Calu3 (cell line): Measurements from ENCODE around the gene HK2. TPM values are rescaled to one million over a fixed set of nuclear protein-coding genes. Genes with fewer than 3 reads are reported as not detected.

Experiments
- BruUV-seq: library from RNA; stranded (reverse); fragments of 400-500 nt; replicated peaks from 2 replicates; lab custom pipeline; 2021; lab: Mats Ljungman, UMichigan
- CTCF ChIA-PET: fragments of 300-600 bp; sonication (Branson Sonifier 250); formaldehyde crosslinking; loops from one replicate; lab custom pipeline; 2022; ENCODE audit warnings: antibody characterized with exemption; lab: Charles Lee
- DNase-seq: peaks from one replicate; pipeline ENCODE4 v3.0.0; 2022
- H3K27ac Mint-ChIP-seq: one replicate; pipeline ENCODE4 v1.8.0; 2022; ENCODE audit warnings: mixed read lengths; ENCODE audit not compliant: unreplicated experiment
- H3K27me3 Mint-ChIP-seq: one replicate; pipeline ENCODE4 v1.8.0; 2022; ENCODE audit warnings: mixed read lengths; ENCODE audit not compliant: unreplicated experiment
- H3K36me3 Mint-ChIP-seq: one replicate; pipeline ENCODE4 v1.8.0; 2022; ENCODE audit warnings: mild to moderate bottlenecking, moderate library complexity, mixed read lengths; ENCODE audit not compliant: insufficient read depth, unreplicated experiment
- H3K4me1 Mint-ChIP-seq: one replicate; pipeline ENCODE4 v1.8.0; 2022; ENCODE audit warnings: mild to moderate bottlenecking, low read depth, mixed read lengths; ENCODE audit not compliant: unreplicated experiment
- H3K4me3 Mint-ChIP-seq: one replicate; pipeline ENCODE4 v1.8.0; 2022; ENCODE audit warnings: mild to moderate bottlenecking, low read depth, moderate library complexity, mixed read lengths; ENCODE audit not compliant: unreplicated experiment
- H3K9me3 Mint-ChIP-seq: one replicate; pipeline ENCODE4 v1.8.0; 2022; ENCODE audit warnings: low read depth, mixed read lengths; ENCODE audit not compliant: unreplicated experiment
- CTCF ChIP-seq: fragments of 200-600 bp; IDR thresholded peaks from one replicate; pipeline ENCODE4 v1.8.0; 2022; ENCODE audit warnings: antibody characterized with exemption; ENCODE audit not compliant: unreplicated experiment
- intact Hi-C: fragments of 100-400 bp; cut with micrococcal nuclease; formaldehyde crosslinking; loops from one replicate; pipeline ENCODE4 v1.10.0; 2022; ENCODE audit not compliant: unreplicated experiment
- total RNA-seq: library from RNA; stranded (reverse); gene quantifications from 2 replicates; pipeline ENCODE4 v1.2.3, GENCODE V29; 2022

Gene HK2
- total RNA-seq, 1 experiment from 2014 or later, result 56.5 TPM

- no TSS peak for BruUV-seq
- DNase-seq, result no peak
- intact Hi-C loops, result loop anchor here (1.0 to 5.0 kb wide), 3 partner anchors 28 to 145 kb away; no protein-coding TSS in a partner anchor
- H3K4me1 Mint-ChIP-seq, result peaks cover 56% of the 10 kb centered on the region
- H3K27me3 Mint-ChIP-seq, result no peaks in the 10 kb centered on the region
- no peak for TF ChIP-seq CTCF
- H3K4me3 Mint-ChIP-seq, result peak overlapping the region; percentile 84
- CTCF ChIA-PET, result interaction anchor here (1.0 to 4.2 kb wide), 5 partner anchors 9 to 122 kb away, joined by 3 to 38 read pairs (median 8); no protein-coding TSS in a partner anchor
- H3K27ac Mint-ChIP-seq, result peak overlapping the region; percentile 87
- no peaks in the 10 kb centered on the region for H3K9me3 Mint-ChIP-seq
- H3K36me3 Mint-ChIP-seq, result peaks cover 44% of the 10 kb centered on the region
Measured at GRCh38 chr2:74836675-74837401, 2.9 kb downstream of the HK2 start.

- no peaks in the 10 kb centered on the region for H3K27me3 Mint-ChIP-seq
- BruUV-seq, result no TSS peak
- no peak for TF ChIP-seq CTCF
- H3K4me3 Mint-ChIP-seq, result no peak overlapping the region
- H3K4me1 Mint-ChIP-seq, result peaks cover 80% of the 10 kb centered on the region
- no peak overlapping the region for H3K27ac Mint-ChIP-seq
- DNase-seq, result no peak
- H3K9me3 Mint-ChIP-seq, result no peaks in the 10 kb centered on the region
- peaks cover 27% of the 10 kb centered on the region for H3K36me3 Mint-ChIP-seq
- CTCF ChIA-PET, result interaction anchor here (1.4 kb wide), 1 partner anchor 141 kb away, joined by 3 read pairs; no protein-coding TSS in a partner anchor
- intact Hi-C loops, result no loop called here
Measured at GRCh38 chr2:74841641-74842040, 7.7 kb downstream of the HK2 start.

DNA sequence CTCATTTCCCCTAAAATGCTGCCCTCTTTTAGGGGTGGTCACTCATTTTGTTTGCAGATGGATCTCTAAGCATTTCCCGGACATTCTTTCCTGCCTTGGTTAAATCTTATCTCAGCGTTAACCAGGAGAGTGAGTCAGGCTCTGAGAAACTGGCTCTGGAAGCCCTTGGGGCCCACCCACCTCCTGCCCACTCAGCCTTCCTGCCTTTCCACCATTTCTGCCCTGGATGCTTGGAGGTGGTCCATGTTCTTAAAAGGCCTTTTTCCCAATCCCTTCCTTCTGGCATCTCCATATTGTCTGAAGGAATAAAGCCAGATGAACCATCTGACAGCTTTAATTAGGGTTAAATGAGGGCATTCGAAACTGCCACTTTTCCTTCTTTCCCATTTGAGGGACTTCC is 9.5 kb downstream of the HK2 start:
- Mint-ChIP-seq H3K27ac (peak overlapping the region; percentile 79), H3K9me3 (no peaks in the 10 kb centered on the region), H3K27me3 (no peaks in the 10 kb centered on the region), H3K36me3 (peaks cover 15% of the 10 kb centered on the region), H3K4me3 (peak overlapping the region; percentile 50), H3K4me1 (peaks cover 76% of the 10 kb centered on the region)
- BruUV-seq, result TSS peak; percentile 61
- TF ChIP-seq CTCF, result no peak
- CTCF ChIA-PET, result interaction anchor here (0.6 kb wide), 1 partner anchor 8 kb away, joined by 6 read pairs; no protein-coding TSS in a partner anchor
- intact Hi-C loops, result no loop called here
- no peak for DNase-seq

GRCh38 chr2:74843899-74844298 is 10.0 kb downstream of the HK2 start:
- H3K27ac Mint-ChIP-seq, result peak overlapping the region; percentile 79
- H3K4me1 Mint-ChIP-seq, result peaks cover 77% of the 10 kb centered on the region
- H3K9me3 Mint-ChIP-seq, result no peaks in the 10 kb centered on the region
- no peak for DNase-seq
- peak overlapping the region; percentile 50 for H3K4me3 Mint-ChIP-seq
- intact Hi-C loops, result loop anchor here (2.0 kb wide), 1 partner anchor 21 kb away; no protein-coding TSS in a partner anchor
- peaks cover 15% of the 10 kb centered on the region for H3K36me3 Mint-ChIP-seq
- no peaks in the 10 kb centered on the region for H3K27me3 Mint-ChIP-seq
- TF ChIP-seq CTCF, result no peak
- CTCF ChIA-PET, result interaction anchor here (0.6 to 0.8 kb wide), 2 partner anchors 9 to 25 kb away, joined by 5 read pairs; no protein-coding TSS in a partner anchor
- no TSS peak for BruUV-seq
